ENCODE results near the gene ANXA2R.

DNA sequence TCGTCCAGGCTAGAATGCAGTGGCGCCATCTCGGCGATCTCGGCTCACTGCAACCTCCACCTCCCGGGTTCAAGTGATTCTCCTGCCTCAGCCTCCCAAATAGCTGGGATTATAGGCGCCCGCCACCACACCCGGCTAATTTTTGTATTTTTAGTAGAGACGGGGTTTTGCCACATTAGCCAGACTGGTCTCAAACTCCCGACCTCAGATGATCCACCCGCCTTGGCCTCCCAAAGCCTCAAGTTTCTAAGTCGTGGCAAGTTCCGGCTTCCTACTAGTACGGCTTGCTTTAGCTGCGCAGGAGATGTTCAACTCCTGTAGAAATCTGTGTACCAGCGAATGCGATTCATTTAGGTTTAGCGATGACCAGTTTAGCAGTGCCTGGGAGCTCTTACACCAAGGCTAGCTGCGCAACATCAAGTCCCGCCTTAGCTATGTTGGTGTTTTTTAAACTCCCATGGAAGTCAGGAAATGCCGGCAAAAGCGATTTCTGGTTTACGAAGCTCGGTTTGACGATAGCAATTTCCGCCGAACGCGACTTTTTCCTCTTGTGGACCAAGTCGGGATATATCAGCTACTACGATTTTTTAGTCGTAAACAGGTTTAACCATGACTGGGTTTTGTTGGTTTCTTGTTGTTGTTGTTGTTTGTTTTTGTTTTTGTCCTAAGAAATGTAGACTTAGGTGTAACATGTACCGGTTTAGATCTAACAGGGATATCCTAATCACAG, 46.4 kb downstream of the ANXA2R start:
- TF ChIP-seq CTCF (conservative IDR thresholded peaks at IDR 0.05; ENCODE audit: low read length) (no peak; the same call in 1 of the 2 replicates), EZH2phosphoT487 (IDR thresholded peaks at IDR 0.05; ENCODE audit: borderline replicate concordance, low read depth, low read length) (peak; percentile 25)
